Neural cell (in vitro differentiated cells): ENCODE data around the gene AVEN. TPM values are rescaled to one million over a fixed set of nuclear protein-coding genes. Genes with fewer than 3 reads are reported as not detected.

ENCODE experiments used
- H2AFZ ChIP-seq: fragments of 200-600, 300-800 bp; sonication (generic), shearing (Covaris generic); 2 replicates; pipeline ENCODE4 v1.6.0; 2014; ENCODE audit warnings: low read depth, mild to moderate bottlenecking, antibody characterized with exemption, low read length, moderate library complexity
- H3F3A ChIP-seq: fragments of 200-600 bp; shearing (Covaris generic); 2 replicates; pipeline ENCODE4 v1.6.1; 2016; ENCODE audit warnings: mild to moderate bottlenecking, moderate library complexity, mixed read lengths, antibody characterized with exemption, low read length; ENCODE audit not compliant: insufficient read depth, poor library complexity, severe bottlenecking
- H3K27ac ChIP-seq: fragments of 200-600, 300-800 bp; sonication (generic), shearing (Covaris generic); 2 replicates; pipeline ENCODE4 v1.5.1; 2014; ENCODE audit warnings: mild to moderate bottlenecking, low read length, moderate library complexity
- H3K27me3 ChIP-seq: fragments of 300-800, 200-600 bp; sonication (generic), shearing (Covaris generic); 2 replicates; pipeline ENCODE4 v1.6.0; 2014; ENCODE audit warnings: mild to moderate bottlenecking, low read depth, low read length, moderate library complexity; ENCODE audit not compliant: insufficient read depth
- H3K36me3 ChIP-seq: fragments of 300-800, 200-600 bp; sonication (generic), shearing (Covaris generic); 2 replicates; pipeline ENCODE4 v1.5.1; 2014; ENCODE audit warnings: mild to moderate bottlenecking, antibody characterized with exemption, low read length, moderate library complexity; ENCODE audit not compliant: insufficient read depth
- H3K4me2 ChIP-seq: fragments of 300-800, 200-600 bp; sonication (generic), shearing (Covaris generic); 2 replicates; pipeline ENCODE4 v1.6.0; 2014; ENCODE audit warnings: mild to moderate bottlenecking, low read length
- H3K4me3 ChIP-seq: fragments of 300-800, 200-600 bp; sonication (generic), shearing (Covaris generic); 2 replicates; pipeline ENCODE4 v1.5.1; 2014; ENCODE audit warnings: mild to moderate bottlenecking, low read length, moderate library complexity
- H3K79me2 ChIP-seq: fragments of 200-600 bp; shearing (Covaris generic); replicated peaks from 2 replicates; pipeline ENCODE4 v1.6.0; 2014; ENCODE audit warnings: mild to moderate bottlenecking, low read length, moderate library complexity; ENCODE audit not compliant: insufficient read depth
- H3K9ac ChIP-seq: fragments of 300-800, 200-600 bp; sonication (generic), shearing (Covaris generic); 2 replicates; pipeline ENCODE4 v1.6.1; 2016; ENCODE audit warnings: mild to moderate bottlenecking, low read length, mixed read lengths
- H3K9me2 ChIP-seq: fragments of 200-600 bp; shearing (Covaris generic); 2 replicates; pipeline ENCODE4 v1.6.1; 2016; ENCODE audit warnings: mild to moderate bottlenecking, low read length, mixed read lengths; ENCODE audit not compliant: insufficient read depth
- H3K9me3 ChIP-seq: fragments of 200-600, 300-800 bp; sonication (generic), shearing (Covaris generic); 2 replicates; pipeline ENCODE4 v1.6.1; 2016; ENCODE audit warnings: mild to moderate bottlenecking, mixed run types, low read length, moderate library complexity, mixed read lengths
- H4K20me1 ChIP-seq: fragments of 200-600 bp; shearing (Covaris generic); 2 replicates; pipeline ENCODE4 v1.6.1; 2016; ENCODE audit warnings: mild to moderate bottlenecking, mixed run types; ENCODE audit not compliant: insufficient read depth
- EP300 ChIP-seq: fragments of 450-650 bp; conservative IDR thresholded peaks from 2 replicates; pipeline ENCODE4 v1.6.1; 2014; ENCODE audit warnings: antibody characterized with exemption, mild to moderate bottlenecking, moderate library complexity; ENCODE audit not compliant: poor library complexity, severe bottlenecking
- EZH2 ChIP-seq: fragments of 200-600, 300-800 bp; shearing (Covaris generic), sonication (generic); IDR thresholded peaks from 2 replicates; pipeline ENCODE4 v1.6.1; 2014; ENCODE audit warnings: antibody characterized with exemption, low read length, borderline replicate concordance, mild to moderate bottlenecking; ENCODE audit not compliant: insufficient read depth, poor library complexity, severe bottlenecking
- MXI1 ChIP-seq: fragments of 450-650 bp; conservative IDR thresholded peaks from 2 replicates; pipeline ENCODE4 v1.6.1; 2014; ENCODE audit warnings: antibody characterized with exemption, mild to moderate bottlenecking; ENCODE audit not compliant: poor library complexity, severe bottlenecking
- POLR2AphosphoS5 ChIP-seq: IDR thresholded peaks from 2 replicates; pipeline ENCODE4 v1.6.1; 2012
- RAD21 ChIP-seq: fragments of 450-650 bp; conservative IDR thresholded peaks from 2 replicates; pipeline ENCODE4 v1.6.1; 2014; ENCODE audit warnings: antibody characterized with exemption, mild to moderate bottlenecking, moderate library complexity
- SMC3 ChIP-seq: fragments of 450-650 bp; conservative IDR thresholded peaks from 2 replicates; pipeline ENCODE4 v1.6.1; 2014; ENCODE audit warnings: antibody characterized with exemption, mild to moderate bottlenecking, moderate library complexity; ENCODE audit not compliant: poor library complexity
- TAF1 ChIP-seq: IDR thresholded peaks from 2 replicates; pipeline ENCODE4 v1.6.1; 2012; ENCODE audit warnings: low read depth
- polyA plus RNA-seq: library from polyadenylated mRNA; depleted of rRNA; stranded (reverse); fragments of >200 nt; gene quantifications from 2 replicates; pipeline ENCODE4 v1.2.3, GENCODE V29; 2014
- TF ChIP-seq, protein P1 (sequence below): fragments of 450-650 bp; IDR thresholded peaks from 2 replicates; pipeline ENCODE4 v1.5.1; 2014; ENCODE audit warnings: antibody characterized with exemption, mild to moderate bottlenecking, moderate library complexity; ENCODE audit not compliant: poor library complexity, severe bottlenecking
- TF ChIP-seq, protein P2 (sequence below): IDR thresholded peaks from 2 replicates; pipeline ENCODE4 v1.6.1; 2012; ENCODE audit warnings: borderline replicate concordance

AVEN gene
- polyA plus RNA-seq, 1 donor from 2014 or later: 14.1 TPM

DNA sequence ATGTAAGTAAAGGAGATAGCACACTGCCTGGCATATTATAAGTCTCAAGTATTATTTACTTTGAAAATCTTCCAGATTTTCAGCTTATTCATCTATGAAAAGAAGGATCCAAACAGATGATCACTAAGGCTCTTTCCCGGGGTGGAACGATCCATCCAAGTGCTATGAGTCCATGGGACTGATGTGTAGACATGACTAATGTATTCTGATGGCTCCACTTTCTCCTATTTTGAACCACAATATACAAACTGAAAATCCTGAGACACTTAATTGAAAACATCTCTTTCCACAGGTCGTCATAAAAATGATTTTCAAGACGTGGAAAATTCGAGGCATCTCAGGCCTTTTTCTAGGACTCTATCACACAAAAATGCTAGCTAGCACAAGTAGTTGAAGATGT, 104.1 kb downstream of the AVEN start:
- no peaks in the 10 kb centered on the region for H3K27me3 ChIP-seq

DNA sequence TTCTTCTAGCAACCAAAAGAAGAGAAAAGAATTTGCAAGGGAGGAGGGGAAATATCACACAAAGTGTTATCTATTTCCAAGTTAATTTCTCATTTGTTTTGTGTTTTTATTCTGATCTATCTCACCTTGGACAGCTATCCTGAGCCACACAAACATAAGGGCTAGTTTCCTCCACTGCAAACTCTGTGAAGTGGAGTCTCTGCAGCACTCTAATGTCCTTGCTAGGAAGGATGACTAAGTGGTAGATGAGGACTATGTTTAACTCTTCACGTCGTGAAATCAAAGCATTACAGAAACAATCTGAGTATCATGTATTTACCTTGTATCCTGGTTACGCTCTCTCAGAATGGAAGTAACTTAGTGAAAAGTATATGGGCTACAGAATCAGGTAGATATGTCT, 104.6 kb downstream of the AVEN start:
- no peaks in the 10 kb centered on the region for H3K27me3 ChIP-seq
- TF ChIP-seq, protein P1, sequence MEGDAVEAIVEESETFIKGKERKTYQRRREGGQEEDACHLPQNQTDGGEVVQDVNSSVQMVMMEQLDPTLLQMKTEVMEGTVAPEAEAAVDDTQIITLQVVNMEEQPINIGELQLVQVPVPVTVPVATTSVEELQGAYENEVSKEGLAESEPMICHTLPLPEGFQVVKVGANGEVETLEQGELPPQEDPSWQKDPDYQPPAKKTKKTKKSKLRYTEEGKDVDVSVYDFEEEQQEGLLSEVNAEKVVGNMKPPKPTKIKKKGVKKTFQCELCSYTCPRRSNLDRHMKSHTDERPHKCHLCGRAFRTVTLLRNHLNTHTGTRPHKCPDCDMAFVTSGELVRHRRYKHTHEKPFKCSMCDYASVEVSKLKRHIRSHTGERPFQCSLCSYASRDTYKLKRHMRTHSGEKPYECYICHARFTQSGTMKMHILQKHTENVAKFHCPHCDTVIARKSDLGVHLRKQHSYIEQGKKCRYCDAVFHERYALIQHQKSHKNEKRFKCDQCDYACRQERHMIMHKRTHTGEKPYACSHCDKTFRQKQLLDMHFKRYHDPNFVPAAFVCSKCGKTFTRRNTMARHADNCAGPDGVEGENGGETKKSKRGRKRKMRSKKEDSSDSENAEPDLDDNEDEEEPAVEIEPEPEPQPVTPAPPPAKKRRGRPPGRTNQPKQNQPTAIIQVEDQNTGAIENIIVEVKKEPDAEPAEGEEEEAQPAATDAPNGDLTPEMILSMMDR: no peak
- no peak for TF ChIP-seq MXI1
- TF ChIP-seq SMC3: no peak
- TF ChIP-seq, protein P2, sequence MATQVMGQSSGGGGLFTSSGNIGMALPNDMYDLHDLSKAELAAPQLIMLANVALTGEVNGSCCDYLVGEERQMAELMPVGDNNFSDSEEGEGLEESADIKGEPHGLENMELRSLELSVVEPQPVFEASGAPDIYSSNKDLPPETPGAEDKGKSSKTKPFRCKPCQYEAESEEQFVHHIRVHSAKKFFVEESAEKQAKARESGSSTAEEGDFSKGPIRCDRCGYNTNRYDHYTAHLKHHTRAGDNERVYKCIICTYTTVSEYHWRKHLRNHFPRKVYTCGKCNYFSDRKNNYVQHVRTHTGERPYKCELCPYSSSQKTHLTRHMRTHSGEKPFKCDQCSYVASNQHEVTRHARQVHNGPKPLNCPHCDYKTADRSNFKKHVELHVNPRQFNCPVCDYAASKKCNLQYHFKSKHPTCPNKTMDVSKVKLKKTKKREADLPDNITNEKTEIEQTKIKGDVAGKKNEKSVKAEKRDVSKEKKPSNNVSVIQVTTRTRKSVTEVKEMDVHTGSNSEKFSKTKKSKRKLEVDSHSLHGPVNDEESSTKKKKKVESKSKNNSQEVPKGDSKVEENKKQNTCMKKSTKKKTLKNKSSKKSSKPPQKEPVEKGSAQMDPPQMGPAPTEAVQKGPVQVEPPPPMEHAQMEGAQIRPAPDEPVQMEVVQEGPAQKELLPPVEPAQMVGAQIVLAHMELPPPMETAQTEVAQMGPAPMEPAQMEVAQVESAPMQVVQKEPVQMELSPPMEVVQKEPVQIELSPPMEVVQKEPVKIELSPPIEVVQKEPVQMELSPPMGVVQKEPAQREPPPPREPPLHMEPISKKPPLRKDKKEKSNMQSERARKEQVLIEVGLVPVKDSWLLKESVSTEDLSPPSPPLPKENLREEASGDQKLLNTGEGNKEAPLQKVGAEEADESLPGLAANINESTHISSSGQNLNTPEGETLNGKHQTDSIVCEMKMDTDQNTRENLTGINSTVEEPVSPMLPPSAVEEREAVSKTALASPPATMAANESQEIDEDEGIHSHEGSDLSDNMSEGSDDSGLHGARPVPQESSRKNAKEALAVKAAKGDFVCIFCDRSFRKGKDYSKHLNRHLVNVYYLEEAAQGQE: no peak
- TF ChIP-seq POLR2AphosphoS5: no peak
- no peak for TF ChIP-seq EZH2
- TF ChIP-seq TAF1: no peak
- no peak for TF ChIP-seq RAD21
- TF ChIP-seq EP300: no peak
- no peak overlapping the region for H3K27ac ChIP-seq
- no peaks in the 10 kb centered on the region for H3K9me2 ChIP-seq
- no peak overlapping the region for H3K4me3 ChIP-seq
- no peaks in the 10 kb centered on the region for H3K9me3 ChIP-seq
- no peak overlapping the region for H3K9ac ChIP-seq
- no peaks in the 10 kb centered on the region for H4K20me1 ChIP-seq
- no peak overlapping the region for H2AFZ ChIP-seq
- H3K4me2 ChIP-seq: no peak overlapping the region
- H3K36me3 ChIP-seq: no peaks in the 10 kb centered on the region
- H3K79me2 ChIP-seq: no peaks in the 10 kb centered on the region
- no peaks in the 10 kb centered on the region for H3F3A ChIP-seq

More for the DNA sequence above, 104.1 kb downstream of the AVEN start:
- Histone ChIP-seq H3K9me2 (no peaks in the 10 kb centered on the region), H3K4me2 (no peak overlapping the region), H3K79me2 (no peaks in the 10 kb centered on the region), H3K9ac (no peak overlapping the region), H3K36me3 (no peaks in the 10 kb centered on the region), H3K4me3 (no peak overlapping the region), H3K27ac (no peak overlapping the region), H3K9me3 (no peaks in the 10 kb centered on the region), H3F3A (no peaks in the 10 kb centered on the region), H2AFZ (no peak overlapping the region), H4K20me1 (no peaks in the 10 kb centered on the region)
- TF ChIP-seq, protein P1: no peak
- TF ChIP-seq RAD21 (no peak), TAF1 (no peak), EP300 (no peak)
